H1 (cell line): ENCODE results near the gene SCN1B. TPM values are rescaled to one million over a fixed set of nuclear protein-coding genes. Genes with fewer than 3 reads are reported as not detected.

Experiments used
- GABPA ChIP-seq: IDR thresholded peaks from 2 replicates; pipeline ENCODE4 v1.6.1; 2011; ENCODE audit warnings: mild to moderate bottlenecking, low read length, moderate library complexity, borderline replicate concordance; ENCODE audit not compliant: insufficient read depth
- POLR2A ChIP-seq, 2 experiments: IDR thresholded peaks; 1 replicate in 1 of 2; 2 replicates in 1 of 2; pipeline ENCODE4 v1.6.1; 2011; ENCODE audit warnings: low read depth in 2 of 2, low read length in 2 of 2, mild to moderate bottlenecking in 2 of 2; ENCODE audit errors: control extremely low read depth in 1 of 2
- RXRA ChIP-seq: IDR thresholded peaks from 2 replicates; pipeline ENCODE4 v1.6.1; 2011; ENCODE audit warnings: low read depth, mild to moderate bottlenecking, low read length, moderate library complexity; ENCODE audit not compliant: insufficient read depth
- SRF ChIP-seq: IDR thresholded peaks from 2 replicates; pipeline ENCODE4 v1.6.1; 2011; ENCODE audit warnings: mild to moderate bottlenecking, low read depth, low read length, moderate library complexity
- TCF12 ChIP-seq: IDR thresholded peaks from 2 replicates; pipeline ENCODE4 v1.6.1; 2011; ENCODE audit warnings: low read depth, mild to moderate bottlenecking, low read length
- polyA plus RNA-seq, 7 experiments: library from polyadenylated mRNA; depleted of rRNA in 3 of 7; stranded (reverse) in 5 of 7; unstranded in 2 of 7; fragments of >200 nt in 5 of 7; fragments of 200-250 nt in 2 of 7; gene quantifications; 1 replicate in 5 of 7; 2 replicates in 1 of 7; 4 replicates in 1 of 7; pipeline versions ENCODE4 v1.2.1 to v1.2.3, GENCODE V29; 2011 to 2013; ENCODE audit warnings: missing spikeins in 2 of 7, mixed read lengths in 2 of 7
- total RNA-seq: library from RNA; stranded (reverse); fragmentation: NEBNext Ultra II Directional; extraction: Animal tissue kit (Norgen Biotek cat#: 25700); gene quantifications from 2 replicates; pipeline ENCODE4 v1.2.1, GENCODE V29; 2021
- TF ChIP-seq, protein P1 (sequence below), 3 experiments: IDR thresholded peaks; 1 replicate in 2 of 3; 2 replicates in 1 of 3; pipeline versions ENCODE4 v1.5.1 to v1.6.1; 2011; ENCODE audit warnings: low read length in 3 of 3, mild to moderate bottlenecking in 3 of 3, inconsistent platforms in 2 of 3, low read depth in 1 of 3, moderate library complexity in 1 of 3; ENCODE audit not compliant: insufficient read depth in 1 of 3; ENCODE audit errors: control extremely low read depth in 1 of 3

The SCN1B gene
- total and polyA plus RNA-seq, 2 of the 8 experiments (the other 6 are each of a cell fraction or from before 2014, with no cell fraction given), result 3.1 to 3.5 TPM

GRCh38 chr19:35004517-35005255, 25.6 kb upstream of the SCN1B start (continued):
- TF ChIP-seq, protein P1, sequence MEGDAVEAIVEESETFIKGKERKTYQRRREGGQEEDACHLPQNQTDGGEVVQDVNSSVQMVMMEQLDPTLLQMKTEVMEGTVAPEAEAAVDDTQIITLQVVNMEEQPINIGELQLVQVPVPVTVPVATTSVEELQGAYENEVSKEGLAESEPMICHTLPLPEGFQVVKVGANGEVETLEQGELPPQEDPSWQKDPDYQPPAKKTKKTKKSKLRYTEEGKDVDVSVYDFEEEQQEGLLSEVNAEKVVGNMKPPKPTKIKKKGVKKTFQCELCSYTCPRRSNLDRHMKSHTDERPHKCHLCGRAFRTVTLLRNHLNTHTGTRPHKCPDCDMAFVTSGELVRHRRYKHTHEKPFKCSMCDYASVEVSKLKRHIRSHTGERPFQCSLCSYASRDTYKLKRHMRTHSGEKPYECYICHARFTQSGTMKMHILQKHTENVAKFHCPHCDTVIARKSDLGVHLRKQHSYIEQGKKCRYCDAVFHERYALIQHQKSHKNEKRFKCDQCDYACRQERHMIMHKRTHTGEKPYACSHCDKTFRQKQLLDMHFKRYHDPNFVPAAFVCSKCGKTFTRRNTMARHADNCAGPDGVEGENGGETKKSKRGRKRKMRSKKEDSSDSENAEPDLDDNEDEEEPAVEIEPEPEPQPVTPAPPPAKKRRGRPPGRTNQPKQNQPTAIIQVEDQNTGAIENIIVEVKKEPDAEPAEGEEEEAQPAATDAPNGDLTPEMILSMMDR (IDR thresholded peaks at IDR 0.05; ENCODE audit: control extremely low read depth in 1 of 3, insufficient read depth in 1 of 3, low read depth in 1 of 3, low read length in 3 of 3), result no peak
- TF ChIP-seq GABPA, result no peak
- no peak for TF ChIP-seq TCF12
- no peak for TF ChIP-seq POLR2A (IDR thresholded peaks at IDR 0.05; ENCODE audit: control extremely low read depth in 1 of 2, low read depth in 2 of 2, low read length in 2 of 2)
- no peak for TF ChIP-seq SRF
- TF ChIP-seq RXRA, result no peak
